Measurements from ENCODE around the gene VSTM2B.
"Not testable (repeated sequence)": the region's sequence is repeated elsewhere in the genome, so short reads cannot be mapped to it uniquely, and the experiment has no call there.

VSTM2B gene

DNA sequence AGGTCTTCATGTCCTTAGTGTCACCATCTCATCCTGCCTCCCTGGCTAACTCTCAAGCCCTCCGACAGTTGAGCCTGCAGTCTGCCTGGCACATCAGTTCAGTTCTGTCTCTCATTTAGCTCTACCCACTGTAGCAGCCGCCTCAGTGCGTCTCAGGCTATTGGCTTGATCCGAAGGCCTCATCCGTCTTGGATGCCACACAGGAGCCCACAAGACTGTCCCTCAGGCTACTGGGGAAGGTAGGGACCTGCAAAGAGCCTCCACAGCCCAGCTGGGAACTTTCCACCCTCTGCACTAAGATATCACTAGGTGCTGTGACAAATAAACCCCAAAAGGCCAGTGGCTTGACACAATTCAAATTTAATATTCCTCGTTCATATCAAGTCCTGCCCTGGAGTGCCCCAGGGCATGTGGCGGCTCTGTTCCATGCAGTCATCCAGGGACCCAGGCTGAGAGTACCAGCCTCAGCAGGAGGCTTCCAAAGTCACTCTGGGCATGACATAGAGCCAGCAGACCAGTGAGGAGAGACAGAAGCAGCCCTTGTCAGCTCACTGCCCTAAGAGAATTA lies 5.7 kb downstream of the VSTM2B start:
- DNase-seq (ENCODE audit: low read depth), result no peak

DNA sequence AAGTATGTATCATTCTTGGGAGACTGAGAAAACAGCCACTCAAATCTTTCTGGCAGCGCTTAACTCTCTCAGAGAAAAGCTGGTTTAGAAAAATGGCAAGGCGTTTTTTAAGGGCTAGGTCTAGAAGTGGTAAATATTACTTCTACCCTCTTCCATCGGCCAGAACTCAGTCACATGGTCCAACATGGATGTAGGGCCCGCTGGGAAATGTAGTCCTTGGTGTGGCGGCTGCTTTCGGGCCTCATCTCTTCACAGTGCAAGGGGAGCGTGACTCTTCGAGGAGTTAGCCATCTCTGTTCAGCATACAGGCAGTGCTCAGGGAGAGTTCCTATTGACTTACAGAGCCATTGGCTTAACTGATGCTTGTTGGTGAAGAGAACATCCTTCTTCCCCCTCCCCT lies 6.3 kb downstream of the VSTM2B start:
- no peak for DNase-seq (ENCODE audit: low read depth)

DNA sequence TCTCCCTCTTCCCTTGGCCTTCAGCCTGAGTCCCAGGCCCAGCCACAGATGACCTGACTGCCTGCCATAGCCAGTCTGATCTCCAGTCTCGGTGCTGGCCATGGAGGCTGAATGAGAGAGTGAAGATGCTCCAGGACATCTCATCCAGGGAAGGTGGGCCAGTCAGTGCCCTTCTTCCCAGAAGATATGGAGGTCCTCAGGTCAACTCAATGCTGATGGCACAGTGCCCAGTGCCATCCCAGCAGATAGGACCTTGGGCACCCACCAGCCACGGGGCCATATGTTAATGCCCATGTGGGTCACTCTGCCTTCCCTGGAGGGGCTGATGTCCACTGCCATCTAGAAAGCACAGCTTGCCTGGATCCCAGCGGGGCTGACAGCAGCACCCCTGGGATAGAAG lies 7.2 kb downstream of the VSTM2B start:
- no peak for DNase-seq (ENCODE audit: low read depth)

DNA sequence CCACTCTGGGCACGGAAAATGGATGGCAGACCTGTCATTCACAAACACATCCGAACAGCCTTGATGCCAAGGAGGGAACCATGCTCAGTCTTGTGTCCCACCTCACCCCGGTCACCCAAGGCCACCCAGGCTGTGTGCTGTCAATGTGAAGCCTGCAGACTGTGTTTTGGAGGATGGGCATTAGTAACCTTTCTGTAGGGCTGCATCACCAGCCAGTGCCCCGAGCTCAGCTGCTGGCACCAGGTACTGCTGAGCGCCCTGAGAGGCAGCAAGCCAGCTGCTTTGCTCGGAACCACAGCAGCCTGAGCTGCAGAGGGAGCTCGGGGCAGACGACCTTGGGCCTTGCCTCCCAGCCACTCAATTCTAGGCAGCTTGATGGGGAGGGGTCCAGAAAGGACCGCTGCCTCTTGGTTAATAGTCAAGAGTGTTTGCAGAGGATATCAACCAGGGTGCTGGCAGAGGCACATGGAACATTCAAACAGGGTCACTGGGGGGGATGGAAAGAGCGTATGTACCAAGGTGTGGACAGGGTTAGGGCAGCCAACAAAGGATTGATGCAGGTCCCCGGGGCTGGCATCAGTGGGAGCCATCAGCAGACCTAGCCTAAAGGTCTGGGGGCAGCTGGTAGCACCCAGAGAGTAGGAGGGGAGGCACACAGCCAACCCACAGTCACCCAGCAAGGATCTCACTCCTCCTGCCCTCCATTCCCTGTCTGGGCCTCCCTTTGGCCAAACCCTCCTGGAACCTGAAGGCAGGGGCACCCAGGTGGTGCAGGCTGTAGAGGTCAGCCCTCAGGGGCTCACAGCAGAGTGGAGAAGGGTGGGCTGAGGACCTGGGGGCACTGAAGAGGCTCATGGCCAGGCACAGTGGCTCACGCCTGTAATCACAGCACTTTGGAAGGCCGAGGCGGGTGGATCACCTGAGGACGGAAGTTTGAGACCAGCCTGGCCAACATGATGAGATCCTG lies 8.1 kb downstream of the VSTM2B start:
- no peak for DNase-seq (ENCODE audit: low read depth)

DNA sequence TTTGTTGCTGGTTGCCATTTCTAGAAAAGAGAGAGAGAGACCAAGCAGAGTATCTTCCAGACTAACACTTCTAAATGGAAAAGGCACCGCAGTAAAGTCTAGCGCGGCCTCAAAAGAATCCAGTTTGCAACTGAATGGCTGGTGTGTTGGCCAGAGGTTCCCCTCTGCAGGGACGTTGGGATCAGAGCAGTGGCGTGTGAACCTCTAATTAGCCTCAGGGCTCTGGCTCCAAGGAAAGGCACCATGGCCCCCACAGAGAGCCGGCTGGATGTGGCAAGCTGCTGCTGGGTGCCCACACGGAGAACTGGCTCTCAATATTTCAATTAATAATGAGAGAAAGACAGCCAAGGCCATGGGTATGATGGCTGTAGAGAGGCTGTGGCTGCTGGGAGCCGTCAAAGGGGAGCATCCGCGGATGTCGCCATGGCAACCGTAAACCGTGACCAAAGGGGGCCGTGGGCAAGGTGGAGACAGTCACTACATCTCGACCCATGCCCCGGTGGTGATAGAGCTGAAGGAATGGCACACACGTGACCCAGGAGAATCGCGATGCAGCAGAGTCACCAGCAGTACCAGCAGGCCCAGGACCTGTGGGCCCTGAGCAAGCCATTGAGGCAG lies 9.5 kb downstream of the VSTM2B start:
- no peak for DNase-seq (ENCODE audit: low read depth)

DNA sequence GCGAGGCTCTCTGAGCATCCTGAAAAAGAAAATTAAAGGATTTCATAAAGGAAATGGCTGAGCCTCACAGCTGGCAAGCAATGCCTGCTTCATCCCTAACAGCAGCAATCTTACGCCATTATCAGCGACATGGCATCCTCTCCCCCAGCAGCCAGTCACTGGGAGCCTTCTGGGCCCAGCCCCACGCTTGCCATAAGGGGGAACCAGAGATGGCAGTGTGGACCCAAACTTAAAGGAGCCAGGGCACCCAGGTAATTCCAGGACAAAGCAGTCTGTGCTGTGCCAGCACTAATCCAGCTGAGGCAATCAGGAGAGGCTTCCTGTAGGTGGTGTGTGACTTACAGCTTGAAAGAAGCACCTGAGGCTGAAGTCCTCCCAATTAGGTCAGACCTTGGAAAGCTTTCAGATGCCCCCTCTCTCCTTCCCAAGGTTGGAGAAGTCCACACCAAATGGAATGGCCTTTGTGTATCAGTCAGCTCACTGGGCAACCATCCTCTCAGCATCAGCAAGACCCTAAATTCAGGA lies 10.3 kb downstream of the VSTM2B start:
- DNase-seq (ENCODE audit: low read depth), result no peak

DNA sequence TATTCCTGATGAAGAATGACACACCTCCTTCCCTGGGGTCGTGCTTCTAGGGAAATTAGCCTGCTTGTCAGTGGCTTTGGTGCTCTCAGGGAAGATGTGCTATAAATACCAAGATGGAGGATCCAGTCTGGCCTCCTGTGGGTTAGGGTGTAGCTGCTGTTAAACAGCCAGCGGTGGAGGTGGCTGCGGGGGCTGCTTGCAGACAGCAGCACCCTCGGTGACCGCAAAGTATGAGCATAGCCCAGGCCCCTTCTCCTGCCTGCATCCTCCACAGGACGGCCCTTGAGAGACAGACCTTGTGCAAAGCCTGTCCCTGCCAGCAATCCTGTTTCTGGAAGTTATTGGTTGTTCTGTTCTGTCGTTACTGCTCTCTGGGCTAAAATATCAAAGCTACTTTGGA lies 11.4 kb downstream of the VSTM2B start:
- DNase-seq (ENCODE audit: low read depth), result no peak

DNA sequence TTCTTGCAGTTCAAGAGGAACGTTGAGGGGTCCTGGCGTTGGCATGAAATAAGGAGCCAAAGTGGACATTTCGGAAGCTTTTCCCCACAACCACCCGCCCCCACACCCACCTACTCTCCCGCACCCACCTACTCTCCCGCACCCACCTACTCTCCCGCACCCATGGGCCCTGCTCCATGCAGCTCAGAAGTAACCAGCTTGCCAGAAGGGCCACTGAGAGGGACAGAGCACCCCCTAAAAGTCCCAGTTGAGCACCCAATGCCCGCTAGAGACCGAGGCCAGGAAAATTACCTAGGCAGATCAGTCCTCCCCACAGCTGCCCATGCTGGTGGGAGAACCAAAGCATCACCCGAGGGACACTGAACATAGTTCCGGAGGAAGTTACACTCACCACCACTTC lies 11.8 kb downstream of the VSTM2B start:
- no peak for DNase-seq (ENCODE audit: low read depth)

DNA sequence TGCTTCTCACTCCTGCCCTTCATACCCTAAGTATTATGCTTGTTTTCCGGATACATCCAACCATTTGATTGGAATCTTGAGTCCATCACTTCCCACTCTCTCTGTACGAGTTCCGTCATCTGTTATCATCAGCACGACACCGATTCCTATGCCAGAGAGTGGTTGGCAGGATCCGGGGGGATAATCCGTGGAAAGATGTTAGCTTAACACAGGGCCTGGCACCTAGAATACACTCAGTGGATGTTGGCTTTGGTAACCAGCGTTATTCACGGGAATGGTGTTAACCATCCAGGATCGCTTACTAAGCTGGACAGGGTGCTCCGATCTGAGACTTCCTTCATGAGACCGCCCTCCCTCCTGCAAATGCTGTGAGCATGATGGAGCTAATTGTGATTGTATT lies 12.4 kb downstream of the VSTM2B start:
- DNase-seq (ENCODE audit: low read depth), result no peak

DNA sequence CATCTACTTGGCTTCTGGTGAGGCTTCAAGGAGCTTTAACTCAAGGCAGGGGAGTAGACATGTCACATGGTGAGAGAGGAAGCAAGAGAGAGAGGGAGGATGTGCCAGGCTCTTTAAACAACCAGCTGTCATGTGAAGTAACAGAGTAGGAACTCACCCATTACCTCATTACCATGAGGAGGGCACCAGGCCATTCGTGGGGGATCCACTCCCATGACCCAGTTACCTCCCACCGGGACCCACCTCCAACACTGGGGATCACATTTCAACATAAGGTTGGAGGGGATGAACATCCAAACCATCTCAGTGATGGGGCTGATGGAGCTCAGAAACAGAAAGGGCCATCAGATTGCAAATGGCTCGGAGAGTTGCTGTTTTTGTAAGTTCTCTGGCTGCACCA lies 12.9 kb downstream of the VSTM2B start:
- DNase-seq (ENCODE audit: low read depth), result no peak

DNA sequence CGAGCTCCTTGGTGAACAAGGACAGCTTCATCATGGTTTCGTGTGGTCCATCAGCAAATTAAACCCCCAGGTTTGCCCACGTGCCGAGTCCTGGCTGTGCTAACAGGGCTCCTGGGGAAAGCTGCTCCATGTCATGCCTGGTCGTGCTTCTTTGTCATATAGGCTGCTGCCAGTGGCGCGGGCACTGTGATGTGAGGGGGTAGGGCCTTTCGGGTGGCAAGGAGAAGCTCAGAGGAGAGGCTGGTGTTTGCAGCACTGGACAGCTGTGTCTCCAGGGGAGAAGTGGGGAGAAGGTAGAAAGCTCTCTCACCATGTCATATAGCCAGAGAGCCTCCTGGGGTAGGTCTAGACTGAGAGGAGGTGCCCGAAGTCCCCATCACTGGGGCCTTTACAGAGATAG lies 13.3 kb downstream of the VSTM2B start:
- no peak for DNase-seq (ENCODE audit: low read depth)

DNA sequence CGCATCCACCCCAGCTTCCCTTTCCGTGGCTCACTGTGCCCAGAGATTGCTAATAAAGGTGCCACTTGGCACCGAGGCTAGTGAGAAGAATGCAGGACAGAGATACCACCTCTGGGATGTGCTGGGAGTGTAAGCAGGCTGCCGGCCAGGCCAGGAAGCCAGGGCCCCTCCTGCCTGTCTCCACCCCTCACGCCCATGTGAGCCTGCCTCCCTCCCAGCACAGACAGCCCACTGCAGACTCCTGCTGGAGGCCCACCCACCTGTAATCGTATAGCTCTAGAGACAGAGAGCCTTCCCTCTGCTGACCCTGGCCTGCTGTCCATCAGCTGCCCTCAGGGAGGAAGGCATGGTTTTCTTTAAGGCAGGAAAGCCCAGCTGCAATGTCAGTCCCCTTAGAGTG lies 13.9 kb downstream of the VSTM2B start:
- no peak for DNase-seq (ENCODE audit: low read depth)

DNA sequence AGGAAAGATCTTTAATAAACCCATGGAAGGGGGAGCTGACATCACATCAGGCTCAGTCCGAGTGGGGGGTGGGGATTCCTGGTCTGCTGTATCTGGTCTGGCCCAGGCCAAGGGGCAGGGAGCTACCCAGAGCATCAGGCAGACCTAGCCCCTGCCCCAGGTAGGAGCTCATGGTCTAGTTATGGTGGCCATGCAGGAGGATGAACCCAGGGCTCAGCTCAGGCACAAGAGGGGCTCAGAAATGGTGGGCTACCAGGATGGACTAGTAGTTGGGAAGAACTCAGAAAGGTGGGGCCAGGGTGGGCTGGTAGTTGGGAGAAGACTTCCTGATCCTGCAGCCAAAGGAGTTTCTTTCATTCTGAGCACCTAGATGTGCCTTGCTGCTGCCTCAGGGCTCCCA lies 14.3 kb downstream of the VSTM2B start:
- DNase-seq (ENCODE audit: low read depth), result no peak

DNA sequence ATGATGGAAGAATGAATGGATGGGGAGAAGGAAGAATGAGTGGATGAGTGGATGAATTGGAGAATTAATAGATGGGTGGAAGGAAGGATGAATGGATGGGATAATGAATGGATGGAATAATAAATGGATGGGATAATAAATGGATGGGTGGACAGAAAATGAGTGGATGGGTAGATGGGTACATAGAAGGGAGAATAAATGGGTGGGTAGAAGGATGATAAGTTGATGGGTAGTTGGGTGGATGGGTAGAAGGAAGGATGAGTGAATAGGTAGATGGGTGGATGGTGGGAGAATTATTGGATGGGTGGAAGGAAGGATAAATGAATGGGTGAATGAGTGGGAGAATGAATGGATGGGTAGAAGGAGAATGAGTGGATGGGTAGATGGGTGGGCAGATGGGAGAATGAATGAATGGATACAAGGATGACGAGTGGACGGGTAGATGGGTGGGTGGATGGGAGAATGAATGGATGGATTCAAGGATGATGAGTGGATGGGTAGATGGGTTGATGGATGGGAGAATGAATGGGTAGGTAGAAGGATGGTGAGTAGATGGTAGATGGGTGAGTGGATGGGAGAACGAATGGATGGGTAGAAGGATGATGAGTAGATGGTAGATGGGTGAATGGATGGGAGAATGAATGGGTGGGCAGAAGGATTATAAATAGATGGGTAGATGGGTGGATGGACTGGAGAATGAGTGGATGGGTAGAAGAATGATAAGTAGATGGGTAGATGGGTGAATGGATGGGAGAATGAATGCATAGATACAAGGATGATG lies 15.9 kb downstream of the VSTM2B start:
- DNase-seq (ENCODE audit: low read depth), result no peak

DNA sequence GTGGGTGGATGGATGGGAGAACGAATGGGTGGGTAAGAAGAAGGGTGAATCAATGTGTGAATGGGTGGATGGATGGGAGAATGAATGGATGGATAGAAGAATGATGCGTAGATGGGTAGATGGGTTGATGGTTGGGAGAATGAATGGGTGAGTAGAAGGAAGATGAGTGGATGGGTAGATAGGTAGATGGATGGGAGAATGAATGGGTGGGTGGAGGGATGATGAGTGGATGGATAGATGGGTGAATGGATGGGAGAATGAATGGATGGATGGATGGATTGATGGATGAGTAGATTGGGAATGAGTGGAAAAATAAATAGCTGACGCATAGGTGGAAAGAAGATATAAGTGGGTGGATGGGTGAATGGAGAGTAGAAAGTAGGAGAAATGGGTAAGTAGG lies 16.5 kb downstream of the VSTM2B start:
- DNase-seq (ENCODE audit: low read depth), result no peak

DNA sequence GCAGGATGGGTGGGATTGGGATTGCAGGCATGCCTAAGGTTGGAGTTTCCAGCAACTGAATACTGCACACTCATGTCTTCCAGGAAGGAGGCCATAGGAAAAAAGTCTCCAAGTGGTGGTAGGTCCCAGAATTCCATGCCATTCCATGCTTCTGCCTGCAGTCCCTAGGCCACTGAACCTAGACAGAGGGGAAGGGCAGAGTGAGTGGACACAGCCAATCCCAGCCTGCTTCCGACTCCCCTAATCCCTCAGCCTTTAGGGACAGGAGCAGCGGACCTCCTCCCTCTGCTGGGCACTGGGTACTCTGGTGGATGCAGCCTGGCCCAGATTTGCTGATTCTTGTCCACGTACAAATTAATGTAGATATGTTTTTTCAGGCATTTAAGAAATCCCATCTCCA lies 17.0 kb downstream of the VSTM2B start:
- no peak for DNase-seq (ENCODE audit: low read depth)

DNA sequence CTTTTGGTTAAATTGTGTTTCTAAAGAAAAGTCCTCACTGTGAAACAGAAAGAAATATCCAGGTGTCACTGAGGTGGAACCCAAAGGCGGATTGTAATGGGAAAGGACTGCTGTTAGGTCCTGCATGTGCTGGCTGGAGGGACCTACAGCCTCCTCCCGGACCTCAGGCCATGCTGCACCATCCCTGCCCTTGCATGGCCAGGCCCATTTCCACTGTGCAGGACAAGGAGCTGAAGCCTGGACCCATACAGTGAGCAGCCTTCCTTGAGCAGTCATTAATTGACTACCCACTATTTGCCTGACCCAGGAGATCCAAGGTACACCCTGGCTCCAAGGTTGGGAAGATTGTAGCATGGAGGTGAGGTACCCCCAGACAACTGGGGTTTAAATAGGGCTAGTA lies 17.6 kb downstream of the VSTM2B start:
- DNase-seq (ENCODE audit: low read depth), result no peak

DNA sequence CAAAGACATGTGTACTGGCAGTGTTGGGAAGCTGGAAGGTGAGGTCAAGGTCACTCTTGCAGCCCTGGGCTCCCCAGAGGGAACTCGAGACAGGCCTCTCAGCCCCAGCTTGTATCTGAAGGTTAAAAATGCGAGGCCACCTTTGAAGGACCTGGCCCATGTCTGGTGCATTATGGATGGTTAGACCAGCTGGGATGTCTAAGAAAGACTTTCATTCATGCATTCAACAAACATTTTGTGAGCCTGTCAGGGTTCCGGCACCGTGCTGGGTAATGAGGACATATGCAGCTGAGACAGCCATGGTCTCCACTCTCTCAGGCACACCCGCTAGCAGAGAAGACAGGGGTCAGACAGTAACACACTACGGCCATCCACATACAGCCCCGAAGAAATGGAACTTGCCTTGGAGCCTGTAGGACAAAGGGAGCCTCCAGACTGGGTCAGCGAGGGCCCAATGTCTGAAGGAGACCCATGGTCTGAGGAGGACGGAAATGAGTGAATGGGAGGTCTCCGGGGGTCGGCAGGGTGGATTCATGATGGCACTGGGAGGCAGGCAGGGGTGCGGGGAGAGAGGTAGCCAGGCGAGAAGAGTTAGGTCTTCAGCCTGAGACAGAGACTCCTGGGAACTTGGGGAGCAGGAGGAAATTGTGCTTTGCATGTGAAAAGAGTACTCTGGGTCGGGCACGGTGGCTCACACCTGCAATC lies 19.0 kb downstream of the VSTM2B start:
- no peak for DNase-seq (ENCODE audit: low read depth)

DNA sequence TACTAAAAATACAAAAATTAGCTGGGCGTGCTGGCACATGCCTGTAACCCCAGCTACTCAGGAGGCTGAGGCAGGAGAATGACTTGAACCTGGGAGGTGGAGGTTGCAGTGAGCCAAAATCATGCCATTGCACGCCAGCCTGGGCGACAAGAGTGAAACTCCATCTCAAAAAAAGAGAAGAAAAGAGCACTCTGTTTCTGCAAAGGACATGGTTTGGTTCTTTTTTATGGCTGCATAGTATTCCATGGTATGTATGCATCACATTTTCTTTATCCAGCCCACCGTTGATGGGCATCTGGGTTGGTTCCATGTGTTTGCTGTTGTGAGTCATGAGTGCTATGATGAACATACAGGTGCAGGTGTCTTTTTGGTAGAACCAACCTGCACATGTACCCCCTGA lies 19.7 kb downstream of the VSTM2B start:
- DNase-seq (ENCODE audit: low read depth), result not testable (repeated sequence)

DNA sequence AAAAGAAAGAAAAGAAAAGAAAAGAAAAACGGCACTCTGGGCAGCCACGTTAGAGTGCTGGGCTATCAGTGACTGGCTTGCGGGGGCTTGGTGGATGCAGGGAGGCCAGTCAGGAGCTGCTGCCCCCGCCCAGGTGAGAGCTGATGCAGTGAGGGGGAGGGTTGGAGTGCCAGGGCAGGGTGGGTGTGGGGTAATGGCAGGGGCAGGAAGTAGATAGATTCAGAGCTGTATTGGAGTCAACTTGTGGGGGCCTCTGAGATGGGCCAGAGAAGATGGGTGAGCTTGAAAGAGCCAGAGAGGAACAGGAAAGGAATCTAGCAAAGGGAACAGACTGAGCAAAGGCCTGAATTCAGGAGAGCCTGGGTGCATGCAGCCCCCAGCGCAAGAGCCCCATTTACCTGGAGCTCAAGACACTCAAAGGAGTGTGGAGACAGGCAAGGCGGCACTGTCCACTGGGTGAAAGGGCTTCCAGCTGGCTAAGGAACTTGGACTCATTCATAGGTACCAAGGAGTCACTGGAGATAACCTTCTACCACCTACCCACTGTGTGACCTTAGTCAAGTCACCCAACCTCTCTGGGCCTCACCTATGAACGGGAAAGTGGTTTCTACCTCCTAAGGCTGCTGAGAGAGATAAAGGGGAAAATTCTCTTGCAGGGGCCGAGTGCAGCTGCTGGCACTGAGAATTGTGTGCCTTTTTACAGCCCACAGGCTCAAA lies 20.2 kb downstream of the VSTM2B start:
- DNase-seq (ENCODE audit: low read depth), result no peak

DNA sequence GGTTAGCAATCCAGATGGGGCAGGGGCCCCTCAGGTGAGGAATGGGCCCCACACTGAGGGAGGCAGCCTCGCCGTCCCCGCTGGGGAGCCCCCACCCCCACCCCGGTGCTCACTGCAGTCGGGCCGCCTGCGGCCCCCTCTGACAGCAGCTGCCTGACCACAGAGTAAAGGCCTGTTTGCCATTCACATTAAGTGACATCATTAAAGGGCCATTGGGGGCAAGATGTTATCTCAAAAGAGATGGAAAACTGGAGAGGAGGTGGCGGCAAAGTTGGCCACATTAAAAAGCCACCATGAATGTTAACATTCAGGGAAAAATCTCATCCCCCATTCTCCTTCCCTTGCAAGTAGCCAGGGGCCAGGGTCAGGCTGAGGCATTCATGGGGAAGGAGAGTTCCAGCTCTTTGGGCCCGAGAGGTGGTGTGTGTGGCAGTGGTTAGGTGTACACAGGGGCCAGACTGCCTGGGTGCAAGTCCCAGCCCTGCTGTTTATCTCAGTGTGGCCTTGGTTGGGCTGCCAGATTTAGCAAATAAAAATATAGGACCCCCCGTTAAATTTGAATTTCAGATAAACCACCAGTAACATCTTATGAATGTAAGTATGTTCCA lies 20.9 kb downstream of the VSTM2B start:
- DNase-seq (ENCODE audit: low read depth), result no peak
